Measurements from ENCODE around the gene ADAMTS16. TPM values are rescaled to one million over a fixed set of nuclear protein-coding genes. Genes with fewer than 3 reads are reported as not detected.

The ADAMTS16 gene
- total and polyA plus RNA-seq, 9 of the 15 experiments (the other 6 are each of a cell fraction or from before 2014, with no cell fraction given) = not detected

DNA sequence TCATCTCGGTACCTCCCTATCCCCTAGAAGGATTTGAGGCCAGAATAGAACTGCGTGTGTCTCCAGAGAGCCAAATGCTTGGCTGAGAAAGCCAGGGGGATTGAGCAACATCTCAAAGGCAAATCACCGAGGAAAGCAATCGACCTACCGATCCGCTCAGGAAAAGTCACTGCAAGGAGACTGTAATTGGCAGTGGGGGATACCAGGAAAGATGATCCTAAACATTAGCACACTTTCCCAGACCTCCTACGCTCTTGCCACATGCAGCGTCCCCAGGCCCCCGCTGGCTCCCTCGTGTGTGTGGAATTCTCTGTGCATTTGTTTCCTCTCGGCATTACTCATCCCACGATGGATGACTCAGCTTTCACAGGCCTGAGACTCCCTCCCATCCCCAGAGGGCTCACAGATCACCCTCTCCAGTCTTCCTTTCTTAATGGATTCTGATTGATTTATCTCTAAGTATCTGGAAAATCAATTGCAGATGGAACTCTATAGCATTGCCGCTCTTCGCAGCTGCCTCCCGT is 200.1 kb downstream of the ADAMTS16 start:
- Histone ChIP-seq H3K79me2 (ENCODE audit: control insufficient read depth, insufficient read depth, low read length) (no peaks in the 10 kb centered on the region), H2AFZ (ENCODE audit: low read depth, low read length) (peak overlapping the region; percentile 88), H3K9me3 (replicated peaks; ENCODE audit: control insufficient read depth, insufficient read depth, low read depth, low read length) (no peaks in the 10 kb centered on the region), H3K4me1 (replicated peaks in 1 of 2; ENCODE audit: control insufficient read depth in 2 of 2, insufficient read depth in 2 of 2, low read length in 2 of 2) (peaks cover 0 to 9% of the 10 kb centered on the region in 2 experiments; a peak in 3 of 5 replicates), H4K20me1 (replicated peaks; ENCODE audit: control insufficient read depth, insufficient read depth, low read length) (no peaks in the 10 kb centered on the region), H3K27ac (ENCODE audit: extremely low read depth, low read depth, low read length) (no peak overlapping the region), H3K36me3 (ENCODE audit: control insufficient read depth, insufficient read depth, low read length) (no peaks in the 10 kb centered on the region), H3K27me3 (ENCODE audit: control insufficient read depth in 2 of 2, insufficient read depth in 2 of 2, low read length in 2 of 2) (peaks cover 3 to 17% of the 10 kb centered on the region in 2 experiments; a peak in 2 of 5 replicates), H3K4me3 (no peak overlapping the region), H3K9ac (ENCODE audit: insufficient read depth in 1 of 2, low read depth in 2 of 2, low read length in 2 of 2) (no peak overlapping the region), H3K4me2 (ENCODE audit: insufficient read depth, low read length) (peak overlapping the region; percentile 66), H3K9me1 (ENCODE audit: control insufficient read depth, insufficient read depth, low read length) (no peaks in the 10 kb centered on the region)
- 8% methylated on average over 15 of the region's 15 CpGs for WGBS (ENCODE audit: insufficient coverage, low coverage, missing lambda C conversion rate)
- in situ Hi-C loops (cut with MboI) = no loop called here
- ChIA-PET POLR2A (interaction anchor here (0.6 kb wide), 1 partner anchor 81 kb away, joined by 3 read pairs; no protein-coding TSS in a partner anchor), CTCF (ENCODE audit: low intra/inter-chr PET ratio) (no interaction called here)
- ATAC-seq (peak; percentile 99), DNase-seq (ENCODE audit: extremely low read depth in 1 of 4, low spot score in 3 of 4) (peak; percentile 61 to 78 (median 72)), FAIRE-seq (peak; percentile 95)
- no TSS peak for BruUV-seq (replicated peaks)
- intact Hi-C loops (cut with micrococcal nuclease) = no loop called here
- TF ChIP-seq MAFK (IDR thresholded peaks at IDR 0.05; ENCODE audit: low read length) = peak; percentile 88
- no peak for TF ChIP-seq KDM1A (IDR thresholded peaks at IDR 0.05)
- TF ChIP-seq POLR2AphosphoS5 (IDR thresholded peaks at IDR 0.05; ENCODE audit: control insufficient read depth, insufficient read depth, low read depth, low read length) = no peak
- TF ChIP-seq, protein P1, sequence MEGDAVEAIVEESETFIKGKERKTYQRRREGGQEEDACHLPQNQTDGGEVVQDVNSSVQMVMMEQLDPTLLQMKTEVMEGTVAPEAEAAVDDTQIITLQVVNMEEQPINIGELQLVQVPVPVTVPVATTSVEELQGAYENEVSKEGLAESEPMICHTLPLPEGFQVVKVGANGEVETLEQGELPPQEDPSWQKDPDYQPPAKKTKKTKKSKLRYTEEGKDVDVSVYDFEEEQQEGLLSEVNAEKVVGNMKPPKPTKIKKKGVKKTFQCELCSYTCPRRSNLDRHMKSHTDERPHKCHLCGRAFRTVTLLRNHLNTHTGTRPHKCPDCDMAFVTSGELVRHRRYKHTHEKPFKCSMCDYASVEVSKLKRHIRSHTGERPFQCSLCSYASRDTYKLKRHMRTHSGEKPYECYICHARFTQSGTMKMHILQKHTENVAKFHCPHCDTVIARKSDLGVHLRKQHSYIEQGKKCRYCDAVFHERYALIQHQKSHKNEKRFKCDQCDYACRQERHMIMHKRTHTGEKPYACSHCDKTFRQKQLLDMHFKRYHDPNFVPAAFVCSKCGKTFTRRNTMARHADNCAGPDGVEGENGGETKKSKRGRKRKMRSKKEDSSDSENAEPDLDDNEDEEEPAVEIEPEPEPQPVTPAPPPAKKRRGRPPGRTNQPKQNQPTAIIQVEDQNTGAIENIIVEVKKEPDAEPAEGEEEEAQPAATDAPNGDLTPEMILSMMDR (IDR thresholded peaks at IDR 0.05 in 2 of 3, conservative IDR thresholded peaks at IDR 0.05 in 1 of 3; ENCODE audit: insufficient read depth in 2 of 3, low read depth in 1 of 3, low read length in 3 of 3) = peak; percentile 61 to 79 (median 67)
- no peak for TF ChIP-seq NR1H2 (CRISPR knock-in tag; IDR thresholded peaks at IDR 0.05)
- no peak for TF ChIP-seq YY1 (IDR thresholded peaks at IDR 0.05; ENCODE audit: borderline replicate concordance in 1 of 3, control insufficient read depth in 1 of 3, extremely low read depth in 1 of 3, insufficient read depth in 3 of 3, insufficient read length in 1 of 3, insufficient replicate concordance in 2 of 3, low read depth in 1 of 3, low read length in 2 of 3)
- TF ChIP-seq ZNF766 (CRISPR knock-in tag; conservative IDR thresholded peaks at IDR 0.05) = no peak
- TF ChIP-seq, protein P2, sequence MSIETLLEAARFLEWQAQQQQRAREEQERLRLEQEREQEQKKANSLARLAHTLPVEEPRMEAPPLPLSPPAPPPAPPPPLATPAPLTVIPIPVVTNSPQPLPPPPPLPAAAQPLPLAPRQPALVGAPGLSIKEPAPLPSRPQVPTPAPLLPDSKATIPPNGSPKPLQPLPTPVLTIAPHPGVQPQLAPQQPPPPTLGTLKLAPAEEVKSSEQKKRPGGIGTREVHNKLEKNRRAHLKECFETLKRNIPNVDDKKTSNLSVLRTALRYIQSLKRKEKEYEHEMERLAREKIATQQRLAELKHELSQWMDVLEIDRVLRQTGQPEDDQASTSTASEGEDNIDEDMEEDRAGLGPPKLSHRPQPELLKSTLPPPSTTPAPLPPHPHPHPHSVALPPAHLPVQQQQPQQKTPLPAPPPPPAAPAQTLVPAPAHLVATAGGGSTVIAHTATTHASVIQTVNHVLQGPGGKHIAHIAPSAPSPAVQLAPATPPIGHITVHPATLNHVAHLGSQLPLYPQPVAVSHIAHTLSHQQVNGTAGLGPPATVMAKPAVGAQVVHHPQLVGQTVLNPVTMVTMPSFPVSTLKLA (conservative IDR thresholded peaks at IDR 0.05) = peak; percentile 27 to 33; a peak in 1 of 4 replicates
- no peak for TF ChIP-seq ELF1 (tag; IDR thresholded peaks at IDR 0.05)
- TF ChIP-seq GATAD2A (IDR thresholded peaks at IDR 0.05) = no peak
- no peak for TF ChIP-seq HMG20B (CRISPR knock-in tag; IDR thresholded peaks at IDR 0.05)
- TF ChIP-seq TGIF2 (CRISPR knock-in tag; IDR thresholded peaks at IDR 0.05) = no peak
- TF ChIP-seq CEBPB (tag; IDR thresholded peaks at IDR 0.05) = peak; percentile 93
- TF ChIP-seq EWSR1 (IDR thresholded peaks at IDR 0.05; ENCODE audit: borderline replicate concordance, low read depth, partially characterized antibody) = no peak
- no peak for TF ChIP-seq ZNF785 (CRISPR knock-in tag; IDR thresholded peaks at IDR 0.05)
- TF ChIP-seq ZNF75A (CRISPR knock-in tag; IDR thresholded peaks at IDR 0.05) = no peak
- TF ChIP-seq ZNF253 (CRISPR knock-in tag; conservative IDR thresholded peaks at IDR 0.05) = no peak
- TF ChIP-seq HDAC1 (IDR thresholded peaks at IDR 0.05) = peak in 1 of 2 experiments; percentile 28; a peak in 1 of 4 replicates
- TF ChIP-seq NR2F6 (CRISPR knock-in tag; IDR thresholded peaks at IDR 0.05) = no peak
